ENCODE results near the gene MARS1.
"Not testable (repeated sequence)": the region's sequence is repeated elsewhere in the genome, so short reads cannot be mapped to it uniquely, and the experiment has no call there.

Gene MARS1

GRCh38 chr12:57490126-57490525 is 2.3 kb downstream of the MARS1 start:
- no peaks in the 10 kb centered on the region for H3K9me3 ChIP-seq (replicated peaks; ENCODE audit: insufficient read depth, low read length)
- H3K4me3 ChIP-seq (ENCODE audit: low read length), result no peak overlapping the region
- H3F3A ChIP-seq (ENCODE audit: insufficient read depth, low read length), result 0 out of 2 replicates have a peak, but pooled peaks cover 9% of the 10 kb centered on the region
- no peak overlapping the region for H3K9ac ChIP-seq (ENCODE audit: low read length)
- peaks cover 41% of the 10 kb centered on the region for H3K79me2 ChIP-seq (ENCODE audit: low read length)
- TF ChIP-seq EZH2phosphoT487 (IDR thresholded peaks at IDR 0.05; ENCODE audit: low read length) (no peak), CTCF (IDR thresholded peaks at IDR 0.05; ENCODE audit: low read length) (no peak), EZH2 (optimal IDR thresholded peaks at IDR 0.05; ENCODE audit: low read depth, low read length) (no peak)
- H3K27ac ChIP-seq (ENCODE audit: low read length), result no peak overlapping the region
- H3K9me2 ChIP-seq (replicated peaks; ENCODE audit: insufficient read depth, low read length), result no peaks in the 10 kb centered on the region
- H2AFZ ChIP-seq (ENCODE audit: low read length), result no peak overlapping the region
- H3K4me2 ChIP-seq (ENCODE audit: low read depth, low read length), result no peak overlapping the region
- H3K36me3 ChIP-seq (replicated peaks; ENCODE audit: insufficient read depth, low read length), result peaks cover 16% of the 10 kb centered on the region; the same call in 1 of the 2 replicates
- peaks cover 14% of the 10 kb centered on the region for H3K4me1 ChIP-seq (ENCODE audit: low read length)
- DNase-seq, result no peak
- H4K20me1 ChIP-seq (ENCODE audit: insufficient read depth, low read length), result no peaks in the 10 kb centered on the region
- H3K27me3 ChIP-seq (replicated peaks; ENCODE audit: insufficient read depth, low read length), result no peaks in the 10 kb centered on the region

- H3F3A ChIP-seq (ENCODE audit: insufficient read depth, low read length), result 0 out of 2 replicates have a peak, but pooled peaks cover 9% of the 10 kb centered on the region
- H3K27ac ChIP-seq (ENCODE audit: low read length), result no peak overlapping the region
- H3K4me2 ChIP-seq (ENCODE audit: low read depth, low read length), result no peak overlapping the region
- no peak overlapping the region for H3K9ac ChIP-seq (ENCODE audit: low read length)
- H4K20me1 ChIP-seq (ENCODE audit: insufficient read depth, low read length), result no peaks in the 10 kb centered on the region
- H3K79me2 ChIP-seq (ENCODE audit: low read length), result peaks cover 41% of the 10 kb centered on the region
- H2AFZ ChIP-seq (ENCODE audit: low read length), result no peak overlapping the region
- DNase-seq, result no peak
- peaks cover 16% of the 10 kb centered on the region; the same call in 1 of the 2 replicates for H3K36me3 ChIP-seq (replicated peaks; ENCODE audit: insufficient read depth, low read length)
- TF ChIP-seq EZH2 (optimal IDR thresholded peaks at IDR 0.05; ENCODE audit: low read depth, low read length) (no peak), CTCF (IDR thresholded peaks at IDR 0.05; ENCODE audit: low read length) (peak; percentile 11; the same call in 1 of the 2 replicates), EZH2phosphoT487 (IDR thresholded peaks at IDR 0.05; ENCODE audit: low read length) (no peak)
- no peaks in the 10 kb centered on the region for H3K9me3 ChIP-seq (replicated peaks; ENCODE audit: insufficient read depth, low read length)
- no peaks in the 10 kb centered on the region for H3K9me2 ChIP-seq (replicated peaks; ENCODE audit: insufficient read depth, low read length)
- no peaks in the 10 kb centered on the region for H3K27me3 ChIP-seq (replicated peaks; ENCODE audit: insufficient read depth, low read length)
- peaks cover 14% of the 10 kb centered on the region for H3K4me1 ChIP-seq (ENCODE audit: low read length)
- no peak overlapping the region for H3K4me3 ChIP-seq (ENCODE audit: low read length)
These were observed 3.8 kb downstream of the MARS1 start for GRCh38 chr12:57491393-57492280.

- H3K4me3 ChIP-seq (ENCODE audit: low read length); H2AFZ ChIP-seq (ENCODE audit: low read length); H3K4me1 ChIP-seq (ENCODE audit: low read length); DNase-seq; H3K27me3 ChIP-seq (replicated peaks; ENCODE audit: insufficient read depth, low read length); H3F3A ChIP-seq (ENCODE audit: insufficient read depth, low read length); H3K9me3 ChIP-seq (replicated peaks; ENCODE audit: insufficient read depth, low read length); H3K27ac ChIP-seq (ENCODE audit: low read length); H3K9ac ChIP-seq (ENCODE audit: low read length); H3K4me2 ChIP-seq (ENCODE audit: low read depth, low read length); H3K9me2 ChIP-seq (replicated peaks; ENCODE audit: insufficient read depth, low read length); H4K20me1 ChIP-seq (ENCODE audit: insufficient read depth, low read length): not testable (repeated sequence)
- peaks cover 14% of the 10 kb centered on the region for H3K36me3 ChIP-seq (replicated peaks; ENCODE audit: insufficient read depth, low read length)
- H3K79me2 ChIP-seq (ENCODE audit: low read length), result peaks cover 13% of the 10 kb centered on the region
These were observed 7.3 kb downstream of the MARS1 start for GRCh38 chr12:57495051-57495701.
